ENCODE data around the gene CBY2.

GRCh38 chr13:45717349-45717748 lies 15.2 kb downstream of the CBY2 start:
- TF ChIP-seq, protein P1, sequence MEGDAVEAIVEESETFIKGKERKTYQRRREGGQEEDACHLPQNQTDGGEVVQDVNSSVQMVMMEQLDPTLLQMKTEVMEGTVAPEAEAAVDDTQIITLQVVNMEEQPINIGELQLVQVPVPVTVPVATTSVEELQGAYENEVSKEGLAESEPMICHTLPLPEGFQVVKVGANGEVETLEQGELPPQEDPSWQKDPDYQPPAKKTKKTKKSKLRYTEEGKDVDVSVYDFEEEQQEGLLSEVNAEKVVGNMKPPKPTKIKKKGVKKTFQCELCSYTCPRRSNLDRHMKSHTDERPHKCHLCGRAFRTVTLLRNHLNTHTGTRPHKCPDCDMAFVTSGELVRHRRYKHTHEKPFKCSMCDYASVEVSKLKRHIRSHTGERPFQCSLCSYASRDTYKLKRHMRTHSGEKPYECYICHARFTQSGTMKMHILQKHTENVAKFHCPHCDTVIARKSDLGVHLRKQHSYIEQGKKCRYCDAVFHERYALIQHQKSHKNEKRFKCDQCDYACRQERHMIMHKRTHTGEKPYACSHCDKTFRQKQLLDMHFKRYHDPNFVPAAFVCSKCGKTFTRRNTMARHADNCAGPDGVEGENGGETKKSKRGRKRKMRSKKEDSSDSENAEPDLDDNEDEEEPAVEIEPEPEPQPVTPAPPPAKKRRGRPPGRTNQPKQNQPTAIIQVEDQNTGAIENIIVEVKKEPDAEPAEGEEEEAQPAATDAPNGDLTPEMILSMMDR (IDR thresholded peaks at IDR 0.05), result no peak
- no peak for TF ChIP-seq POLR2A (IDR thresholded peaks at IDR 0.05)

Data from esophagus squamous epithelium (tissue), 4 donors.